GM18858 (cell line): ENCODE data around the gene HDAC5.
"Not testable (repeated sequence)": the region's sequence is repeated elsewhere in the genome, so short reads cannot be mapped to it uniquely, and the experiment has no call there.

Experiments
- ATAC-seq: cut with Tn5 transposase; IDR thresholded peaks from one replicate; pipeline ENCODE4 v1.9.1; 2021; ENCODE audit not compliant: unreplicated experiment

The HDAC5 gene

GRCh38 chr17:44071198-44071520 is 52.3 kb downstream of the HDAC5 start:
- ATAC-seq = no peak

- ATAC-seq = peak; percentile 66
These were observed 52.8 kb downstream of the HDAC5 start, which contains the start of gene G6PC3 for GRCh38 chr17:44070455-44071197. Gene G6PC3, plus strand, starts transcription at chr17:44070735. Its CDS starts 231 bp downstream, at chr17:44070966.

- ATAC-seq = no peak
These were observed 53.4 kb downstream of the HDAC5 start for GRCh38 chr17:44069974-44070454.

GRCh38 chr17:44067545-44067940 is 55.9 kb downstream of the HDAC5 start:
- ATAC-seq = no peak

- ATAC-seq = no peak
These were observed 57.1 kb downstream of the HDAC5 start, which contains the start of gene LSM12 for GRCh38 chr17:44066204-44066930. Gene LSM12, minus strand, starts transcription at chr17:44066671. Its CDS starts 84 bp downstream, at chr17:44066587.

- ATAC-seq = no peak
These were observed 57.7 kb downstream of the HDAC5 start for GRCh38 chr17:44065668-44066203.

- ATAC-seq = no peak
These were observed 59.5 kb downstream of the HDAC5 start for GRCh38 chr17:44063704-44064639.

GRCh38 chr17:44062871-44063270 is 60.6 kb downstream of the HDAC5 start:
- no peak for ATAC-seq

- no peak for ATAC-seq
These were observed 62.0 kb downstream of the HDAC5 start for GRCh38 chr17:44061446-44061845.

- ATAC-seq = no peak
These were observed 64.1 kb downstream of the HDAC5 start for GRCh38 chr17:44059101-44059892.

GRCh38 chr17:44053125-44053872 is 70.1 kb downstream of the HDAC5 start:
- ATAC-seq = no peak

- no peak for ATAC-seq
These were observed 74.0 kb downstream of the HDAC5 start for GRCh38 chr17:44049294-44050060.

GRCh38 chr17:44046893-44047292 is 76.5 kb downstream of the HDAC5 start:
- ATAC-seq = not testable (repeated sequence)

GRCh38 chr17:44045486-44045885 is 78.0 kb downstream of the HDAC5 start:
- no peak for ATAC-seq

GRCh38 chr17:44044071-44044470 is 79.4 kb downstream of the HDAC5 start:
- ATAC-seq = no peak

GRCh38 chr17:44043272-44043696 is 80.2 kb downstream of the HDAC5 start:
- ATAC-seq = no peak

- no peak for ATAC-seq
These were observed 83.4 kb downstream of the HDAC5 start for GRCh38 chr17:44039829-44040635.

- no peak for ATAC-seq
These were observed 84.8 kb downstream of the HDAC5 start for GRCh38 chr17:44038604-44039011.
